OCI-LY3 (cell line): ENCODE results near the gene ARHGAP1.

Experiments used
- EZH2phosphoT487 ChIP-seq: fragments of 200-600 bp; shearing (Covaris generic); IDR thresholded peaks from 2 replicates; pipeline ENCODE4 v1.6.1; 2018; ENCODE audit warnings: antibody characterized with exemption, mixed run types, low read depth
- TF ChIP-seq, protein P1 (sequence below): fragments of 200-600, 300-600 bp; sonication (generic); IDR thresholded peaks from 2 replicates; pipeline ENCODE4 v1.5.1; 2014; ENCODE audit warnings: antibody characterized with exemption, low read length, low read depth

DNA sequence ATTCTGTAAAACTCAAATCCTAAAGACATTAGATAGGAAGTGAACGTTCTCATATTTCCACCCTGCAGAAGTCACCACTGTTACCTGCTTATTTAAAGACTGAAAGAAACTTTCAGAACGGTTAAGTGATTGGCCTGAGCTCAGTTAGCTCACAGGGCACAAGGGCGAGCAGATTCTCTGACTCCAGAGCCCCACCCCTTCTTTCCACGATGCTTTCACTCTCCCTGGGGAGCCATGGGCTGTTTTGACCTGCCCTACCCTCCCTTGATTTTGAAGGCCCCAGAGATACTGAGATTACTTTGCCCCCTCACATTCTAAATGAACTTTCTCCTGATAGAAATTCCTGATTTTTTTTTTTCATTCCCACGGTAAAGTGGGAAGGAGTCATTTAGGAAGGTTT lies 33.9 kb downstream of the ARHGAP1 start:
- TF ChIP-seq, protein P1, sequence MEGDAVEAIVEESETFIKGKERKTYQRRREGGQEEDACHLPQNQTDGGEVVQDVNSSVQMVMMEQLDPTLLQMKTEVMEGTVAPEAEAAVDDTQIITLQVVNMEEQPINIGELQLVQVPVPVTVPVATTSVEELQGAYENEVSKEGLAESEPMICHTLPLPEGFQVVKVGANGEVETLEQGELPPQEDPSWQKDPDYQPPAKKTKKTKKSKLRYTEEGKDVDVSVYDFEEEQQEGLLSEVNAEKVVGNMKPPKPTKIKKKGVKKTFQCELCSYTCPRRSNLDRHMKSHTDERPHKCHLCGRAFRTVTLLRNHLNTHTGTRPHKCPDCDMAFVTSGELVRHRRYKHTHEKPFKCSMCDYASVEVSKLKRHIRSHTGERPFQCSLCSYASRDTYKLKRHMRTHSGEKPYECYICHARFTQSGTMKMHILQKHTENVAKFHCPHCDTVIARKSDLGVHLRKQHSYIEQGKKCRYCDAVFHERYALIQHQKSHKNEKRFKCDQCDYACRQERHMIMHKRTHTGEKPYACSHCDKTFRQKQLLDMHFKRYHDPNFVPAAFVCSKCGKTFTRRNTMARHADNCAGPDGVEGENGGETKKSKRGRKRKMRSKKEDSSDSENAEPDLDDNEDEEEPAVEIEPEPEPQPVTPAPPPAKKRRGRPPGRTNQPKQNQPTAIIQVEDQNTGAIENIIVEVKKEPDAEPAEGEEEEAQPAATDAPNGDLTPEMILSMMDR = no peak
- no peak for TF ChIP-seq EZH2phosphoT487
